HG02642 (cell line): ENCODE data around the gene NRP1.

Experiments used
- ATAC-seq: cut with Tn5 transposase; IDR thresholded peaks from one replicate; pipeline ENCODE4 v1.9.1; 2021; ENCODE audit warnings: mild to moderate bottlenecking; ENCODE audit not compliant: unreplicated experiment, poor library complexity

The NRP1 gene

GRCh38 chr10:33195608-33196376 is 138.7 kb downstream of the NRP1 start:
- ATAC-seq, result no peak

DNA sequence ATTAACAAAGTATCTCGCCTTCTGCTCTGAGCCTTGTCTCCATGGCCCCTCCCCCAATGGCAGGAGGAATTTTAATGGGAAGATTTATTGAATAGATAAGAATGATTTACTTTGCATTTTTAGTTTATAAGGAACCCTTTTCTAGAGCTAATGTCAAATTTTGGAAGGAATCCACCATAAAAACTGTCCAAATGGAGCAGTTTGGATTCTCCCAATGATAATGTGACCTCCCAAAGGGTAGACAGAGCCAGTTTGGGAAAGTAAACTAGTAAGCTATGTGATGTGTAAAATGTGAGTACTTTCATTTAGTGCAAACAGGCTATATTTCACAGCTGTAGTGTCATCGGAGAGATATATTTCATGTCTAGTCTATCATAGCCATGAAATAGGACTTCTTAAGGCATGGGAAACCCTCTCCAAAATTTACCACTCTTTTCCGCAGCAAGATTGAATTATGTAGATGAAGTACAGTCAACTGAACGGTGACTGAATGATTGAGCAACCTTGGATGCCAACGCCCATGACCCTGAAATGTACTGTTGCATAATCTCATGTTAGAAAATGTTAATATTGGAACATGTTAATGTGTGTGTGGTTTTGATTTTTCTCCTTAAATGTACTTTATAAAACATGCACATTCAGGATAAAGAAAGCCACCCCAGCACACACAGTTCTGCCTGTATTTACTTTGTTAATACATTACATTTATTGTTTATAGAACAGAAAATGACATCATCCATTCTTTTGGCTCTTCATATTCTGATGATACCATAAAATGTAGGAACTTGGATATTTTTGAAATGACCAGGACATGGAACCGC is 140.6 kb downstream of the NRP1 start:
- no peak for ATAC-seq

- peak; percentile 90 for ATAC-seq
Observed at GRCh38 chr10:33193057-33193700, 141.3 kb downstream of the NRP1 start.

GRCh38 chr10:33192190-33192589 is 142.3 kb downstream of the NRP1 start:
- ATAC-seq, result no peak

DNA sequence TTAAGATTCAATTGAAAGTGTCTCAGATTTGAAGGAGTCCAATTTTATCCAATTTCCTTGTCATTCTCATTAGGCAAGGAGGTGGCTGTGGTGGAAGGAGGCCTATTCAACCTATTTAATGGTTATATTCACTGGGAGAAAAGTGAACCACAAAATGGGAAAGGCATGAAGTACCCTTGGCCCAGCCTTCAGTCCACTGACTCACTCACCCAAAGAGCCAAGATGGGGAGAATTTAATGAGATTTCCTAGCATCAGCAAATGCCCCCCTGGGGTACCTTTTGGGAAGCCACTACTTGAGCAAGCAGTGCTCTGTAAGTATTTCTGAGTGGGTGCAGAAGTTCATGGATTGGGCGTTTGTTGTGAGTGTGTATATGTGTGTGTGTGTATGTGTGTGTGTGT is 144.1 kb downstream of the NRP1 start:
- no peak for ATAC-seq

GRCh38 chr10:33189808-33190207 is 144.7 kb downstream of the NRP1 start:
- no peak for ATAC-seq

- no peak for ATAC-seq
Observed at GRCh38 chr10:33189363-33189762, 145.1 kb downstream of the NRP1 start.

DNA sequence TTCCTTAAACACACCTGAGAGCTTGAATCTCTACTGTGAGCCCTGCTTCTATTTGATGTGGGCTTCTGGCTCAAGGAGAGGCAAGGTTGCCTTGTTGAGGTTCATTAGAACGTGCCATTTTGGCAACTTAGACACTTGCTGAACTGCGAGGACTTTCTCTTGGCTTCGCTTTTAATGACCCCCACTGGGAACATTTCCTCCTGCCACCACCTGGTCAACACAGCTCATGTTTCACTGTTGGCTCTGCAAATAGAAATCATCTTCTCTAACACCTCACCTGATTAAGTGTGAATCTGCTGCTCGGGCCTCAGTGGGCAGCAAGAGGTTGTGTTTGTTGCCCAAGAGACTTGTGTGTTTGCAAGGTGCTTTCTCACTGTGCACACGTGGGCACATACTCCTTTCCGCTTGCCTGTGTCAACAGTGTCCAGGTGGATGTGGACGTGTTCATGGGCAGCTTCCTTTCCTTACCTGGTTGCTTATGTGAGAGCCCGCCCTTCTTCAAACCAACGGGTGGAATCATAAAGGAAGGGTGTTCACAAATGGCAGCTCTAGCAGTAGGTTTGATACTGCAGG is 147.0 kb downstream of the NRP1 start:
- ATAC-seq, result no peak

- ATAC-seq, result no peak
Observed at GRCh38 chr10:33186150-33186549, 148.3 kb downstream of the NRP1 start.

- ATAC-seq, result no peak
Observed at GRCh38 chr10:33183655-33184054, 150.8 kb downstream of the NRP1 start.

- ATAC-seq, result no peak
Observed at GRCh38 chr10:33180921-33181320, 153.5 kb downstream of the NRP1 start.

DNA sequence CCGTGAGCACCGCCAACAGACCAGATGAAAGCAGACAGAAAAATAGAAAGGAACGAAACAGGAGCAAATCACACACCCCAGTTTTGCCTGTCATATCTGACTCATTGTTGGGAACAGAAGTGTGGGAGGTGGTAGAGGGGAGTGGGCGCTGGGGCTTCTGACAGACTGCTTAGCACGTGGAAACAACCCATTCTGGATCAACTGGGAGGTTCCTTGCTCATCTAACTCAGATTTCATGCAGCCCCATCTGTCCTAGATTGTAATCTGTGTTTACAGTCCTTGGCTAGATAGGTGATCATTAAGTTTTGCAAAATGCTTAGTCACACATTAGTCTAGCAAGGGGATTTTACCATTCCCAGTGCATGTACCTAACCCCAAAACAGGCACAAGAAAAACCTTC is 154.1 kb downstream of the NRP1 start:
- no peak for ATAC-seq

- no peak for ATAC-seq
Observed at GRCh38 chr10:33179067-33179466, 155.4 kb downstream of the NRP1 start.

GRCh38 chr10:33178026-33178755 is 156.3 kb downstream of the NRP1 start:
- ATAC-seq, result no peak

GRCh38 chr10:33176688-33177087 is 157.8 kb downstream of the NRP1 start:
- ATAC-seq, result no peak

DNA sequence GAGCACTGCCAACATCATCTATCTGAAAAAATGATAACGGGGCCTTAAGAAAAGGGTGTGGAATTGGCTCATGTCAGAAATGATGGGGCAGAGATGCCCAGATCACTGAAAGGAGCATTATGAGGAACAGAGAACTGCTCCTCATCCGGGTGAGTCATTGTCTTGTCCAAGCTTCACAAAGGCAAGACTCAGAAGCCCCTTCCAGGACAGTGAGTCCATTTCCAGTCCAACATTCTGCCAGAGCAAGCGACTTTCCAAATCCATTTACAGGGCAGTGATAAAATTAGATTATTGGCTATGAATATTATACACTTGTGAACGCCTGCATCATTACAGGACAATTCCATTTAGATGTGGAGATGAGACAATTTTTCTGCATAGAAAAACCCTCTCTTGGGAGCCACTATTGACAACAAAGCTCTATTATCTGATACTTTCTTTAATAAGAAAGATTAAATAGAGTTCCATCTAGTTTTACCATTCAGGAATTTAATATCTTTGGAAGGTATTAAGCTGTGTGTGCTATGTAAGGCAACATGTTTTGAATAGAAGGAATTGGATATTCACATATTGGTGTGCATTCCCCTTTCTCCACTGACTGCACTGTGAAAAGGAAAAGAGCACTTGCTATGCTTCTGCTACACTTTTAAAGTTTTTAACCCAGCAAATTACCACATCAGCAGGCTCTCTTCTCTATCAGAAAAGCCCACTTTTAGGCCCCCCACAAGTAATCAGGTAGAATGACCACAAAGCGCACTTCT is 159.6 kb downstream of the NRP1 start:
- ATAC-seq, result no peak

GRCh38 chr10:33165911-33166310 is 168.6 kb downstream of the NRP1 start:
- ATAC-seq, result no peak

GRCh38 chr10:33164060-33164709 is 170.3 kb downstream of the NRP1 start:
- no peak for ATAC-seq

- ATAC-seq, result no peak
Observed at GRCh38 chr10:33162248-33162575, 172.3 kb downstream of the NRP1 start.
